Measurements from ENCODE around the gene ZNF428. TPM values are rescaled to one million over a fixed set of nuclear protein-coding genes. Genes with fewer than 3 reads are reported as not detected.

ZNF428 gene
- total RNA-seq, 2 donors from 2014 or later: 17.2 to 25.6 TPM

GRCh38 chr19:43622956-43623355, 3.5 kb upstream of the ZNF428 start:
- DNase-seq (no peak), ATAC-seq (replicated peaks in 1 of 2) (no peak)
- peaks cover 15% of the 10 kb centered on the region for H3K27me3 Mint-ChIP-seq (ENCODE audit: low read depth)
- no peak overlapping the region for H3K27ac Mint-ChIP-seq
- H3K4me3 Mint-ChIP-seq: no peak overlapping the region
- peaks cover 42% of the 10 kb centered on the region for H3K4me1 Mint-ChIP-seq (ENCODE audit: low read depth)
- peaks cover 0 to 3% of the 10 kb centered on the region in 2 donors for H3K36me3 Mint-ChIP-seq (ENCODE audit: insufficient read depth in 2 of 2)
- no peaks in the 10 kb centered on the region for H3K9me3 Mint-ChIP-seq

- Mint-ChIP-seq H3K27ac (no peak overlapping the region), H3K27me3 (ENCODE audit: low read depth) (peaks cover 15% of the 10 kb centered on the region), H3K4me3 (no peak overlapping the region), H3K4me1 (ENCODE audit: low read depth) (peaks cover 42% of the 10 kb centered on the region), H3K9me3 (no peaks in the 10 kb centered on the region), H3K36me3 (ENCODE audit: insufficient read depth in 2 of 2) (peaks cover 0 to 3% of the 10 kb centered on the region in 2 donors)
- no peak for DNase-seq
- ATAC-seq (replicated peaks in 1 of 2): no peak
Measured at GRCh38 chr19:43622070-43622469, 2.6 kb upstream of the ZNF428 start.

- Mint-ChIP-seq H3K4me3 (peak overlapping the region; percentile 96 to 99), H3K27ac (peak overlapping the region; percentile 99), H3K9me3 (no peaks in the 10 kb centered on the region), H3K27me3 (ENCODE audit: low read depth) (no peaks in the 10 kb centered on the region), H3K36me3 (ENCODE audit: insufficient read depth in 2 of 2) (peaks cover 0 to 3% of the 10 kb centered on the region in 2 donors), H3K4me1 (ENCODE audit: low read depth) (peaks cover 34% of the 10 kb centered on the region)
- DNase-seq: peak; percentile 88 to 89
- peak in 1 of 2 donors; percentile 2 for ATAC-seq (replicated peaks in 1 of 2)
Measured at GRCh38 chr19:43620061-43621001, 902 bp upstream of the ZNF428 start.

- ATAC-seq (replicated peaks in 1 of 2) (peak; percentile 35 to 36), DNase-seq (peak; percentile 50 to 58)
- no peaks in the 10 kb centered on the region for H3K27me3 Mint-ChIP-seq (ENCODE audit: low read depth)
- H3K9me3 Mint-ChIP-seq: no peaks in the 10 kb centered on the region
- peak overlapping the region; percentile 96 to 99 for H3K4me3 Mint-ChIP-seq
- H3K27ac Mint-ChIP-seq: peak overlapping the region; percentile 99
- peaks cover 20% of the 10 kb centered on the region for H3K4me1 Mint-ChIP-seq (ENCODE audit: low read depth)
- peaks cover 0 to 3% of the 10 kb centered on the region in 2 donors for H3K36me3 Mint-ChIP-seq (ENCODE audit: insufficient read depth in 2 of 2)
Measured at GRCh38 chr19:43618921-43619261, 538 bp downstream of the ZNF428 start.

GRCh38 chr19:43616954-43617353, 2.5 kb downstream of the ZNF428 start:
- no peaks in the 10 kb centered on the region for H3K9me3 Mint-ChIP-seq
- no peak overlapping the region for H3K4me3 Mint-ChIP-seq
- DNase-seq (no peak), ATAC-seq (replicated peaks in 1 of 2) (no peak)
- H3K36me3 Mint-ChIP-seq (ENCODE audit: insufficient read depth in 2 of 2): peaks cover 0 to 4% of the 10 kb centered on the region in 2 donors
- H3K4me1 Mint-ChIP-seq (ENCODE audit: low read depth): peaks cover 17% of the 10 kb centered on the region
- no peaks in the 10 kb centered on the region for H3K27me3 Mint-ChIP-seq (ENCODE audit: low read depth)
- peak overlapping the region; percentile 45 for H3K27ac Mint-ChIP-seq

- Mint-ChIP-seq H3K27ac (no peak overlapping the region), H3K27me3 (ENCODE audit: low read depth) (no peaks in the 10 kb centered on the region), H3K9me3 (no peaks in the 10 kb centered on the region), H3K4me1 (ENCODE audit: low read depth) (peaks cover 17% of the 10 kb centered on the region), H3K36me3 (ENCODE audit: insufficient read depth in 2 of 2) (peaks cover 0 to 4% of the 10 kb centered on the region in 2 donors), H3K4me3 (no peak overlapping the region)
- ATAC-seq (replicated peaks in 1 of 2) (no peak), DNase-seq (no peak)
Measured at GRCh38 chr19:43616306-43616705, 3.1 kb downstream of the ZNF428 start.

GRCh38 chr19:43612374-43612773, 7.1 kb downstream of the ZNF428 start:
- ATAC-seq (replicated peaks in 1 of 2): no peak
- no peak for DNase-seq

GRCh38 chr19:43611788-43612187, 7.6 kb downstream of the ZNF428 start, which contains the start of gene SRRM5:
SRRM5 (plus strand) TSS chr19:43612088; CDS start chr19:43612122, 34 bp downstream.
- Mint-ChIP-seq H3K9me3 (no peaks in the 10 kb centered on the region), H3K36me3 (ENCODE audit: insufficient read depth in 2 of 2) (peaks cover 0 to 2% of the 10 kb centered on the region in 2 donors), H3K4me1 (ENCODE audit: low read depth) (peaks cover 6% of the 10 kb centered on the region), H3K27ac (peak within 1 kb of the TSS; percentile 18), H3K27me3 (ENCODE audit: low read depth) (no peaks in the 10 kb centered on the region), H3K4me3 (no peak within 1 kb of the TSS)
- DNase-seq (no peak), ATAC-seq (replicated peaks in 1 of 2) (no peak)

More at GRCh38 chr19:43612374-43612773, 7.1 kb downstream of the ZNF428 start:
- H3K27me3 Mint-ChIP-seq (ENCODE audit: low read depth): no peaks in the 10 kb centered on the region
- peaks cover 0 to 2% of the 10 kb centered on the region in 2 donors for H3K36me3 Mint-ChIP-seq (ENCODE audit: insufficient read depth in 2 of 2)
- H3K27ac Mint-ChIP-seq: no peak overlapping the region
- H3K4me3 Mint-ChIP-seq: no peak overlapping the region
- peaks cover 6% of the 10 kb centered on the region for H3K4me1 Mint-ChIP-seq (ENCODE audit: low read depth)
- no peaks in the 10 kb centered on the region for H3K9me3 Mint-ChIP-seq

- Mint-ChIP-seq H3K27ac (no peak overlapping the region), H3K4me3 (no peak overlapping the region), H3K4me1 (ENCODE audit: low read depth) (peaks cover 6% of the 10 kb centered on the region), H3K27me3 (ENCODE audit: low read depth) (no peaks in the 10 kb centered on the region), H3K9me3 (no peaks in the 10 kb centered on the region), H3K36me3 (ENCODE audit: insufficient read depth in 2 of 2) (peaks cover 0 to 2% of the 10 kb centered on the region in 2 donors)
- no peak for DNase-seq
- no peak for ATAC-seq (replicated peaks in 1 of 2)
Measured at GRCh38 chr19:43610493-43610892, 8.9 kb downstream of the ZNF428 start.

GRCh38 chr19:43609872-43610271, 9.6 kb downstream of the ZNF428 start:
- H3K27me3 Mint-ChIP-seq (ENCODE audit: low read depth): no peaks in the 10 kb centered on the region

GRCh38 chr19:43607238-43608205, 11.9 kb downstream of the ZNF428 start:
- Mint-ChIP-seq H3K4me1 (ENCODE audit: low read depth) (peaks cover 6% of the 10 kb centered on the region), H3K4me3 (no peak overlapping the region), H3K9me3 (no peaks in the 10 kb centered on the region), H3K36me3 (ENCODE audit: insufficient read depth in 2 of 2) (peaks cover 0 to 2% of the 10 kb centered on the region in 2 donors), H3K27me3 (ENCODE audit: low read depth) (no peaks in the 10 kb centered on the region), H3K27ac (no peak overlapping the region)
- no peak for DNase-seq
- no peak for ATAC-seq (replicated peaks in 1 of 2)

More at GRCh38 chr19:43609872-43610271, 9.6 kb downstream of the ZNF428 start:
- no peak overlapping the region for H3K4me3 Mint-ChIP-seq
- peaks cover 0 to 2% of the 10 kb centered on the region in 2 donors for H3K36me3 Mint-ChIP-seq (ENCODE audit: insufficient read depth in 2 of 2)
- no peaks in the 10 kb centered on the region for H3K9me3 Mint-ChIP-seq
- DNase-seq (no peak), ATAC-seq (replicated peaks in 1 of 2) (no peak)
- peaks cover 6% of the 10 kb centered on the region for H3K4me1 Mint-ChIP-seq (ENCODE audit: low read depth)
- no peak overlapping the region for H3K27ac Mint-ChIP-seq

- H3K36me3 Mint-ChIP-seq (ENCODE audit: insufficient read depth in 2 of 2): peaks cover 0 to 2% of the 10 kb centered on the region in 2 donors
Measured at GRCh38 chr19:43606569-43607229, 12.7 kb downstream of the ZNF428 start.

More at GRCh38 chr19:43606569-43607229, 12.7 kb downstream of the ZNF428 start:
- Mint-ChIP-seq H3K9me3 (no peaks in the 10 kb centered on the region), H3K27ac (no peak overlapping the region), H3K4me3 (no peak overlapping the region), H3K27me3 (ENCODE audit: low read depth) (no peaks in the 10 kb centered on the region), H3K4me1 (ENCODE audit: low read depth) (peaks cover 6% of the 10 kb centered on the region)
- ATAC-seq (replicated peaks in 1 of 2): no peak
- no peak for DNase-seq
